Cardiac fibroblast (primary cell): ENCODE data around the gene ZNF488.

Experiments used
- DNase-seq, 2 donors: peaks; one replicate each; pipeline versions ENCODE4 v3.0.0 to v3.0.0-alpha.2; 2010; ENCODE audit warnings: low read depth in 2 of 2
- H3K4me3 ChIP-seq, 2 donors: replicated peaks in 1 of 2; 1 replicate in 1 of 2; 2 replicates in 1 of 2; pipeline ENCODE4 v1.5.1; 2011; ENCODE audit warnings: low read depth in 2 of 2, low read length in 2 of 2, mild to moderate bottlenecking in 2 of 2, moderate library complexity in 1 of 2
- CTCF ChIP-seq: IDR thresholded peaks from one replicate; pipeline ENCODE4 v1.5.1; 2011; ENCODE audit warnings: low read depth, mild to moderate bottlenecking, low read length, inconsistent platforms

The ZNF488 gene

GRCh38 chr10:47378183-47378510 is 5.9 kb downstream of the ZNF488 start:
- no peak for DNase-seq
- TF ChIP-seq CTCF = no peak
- H3K4me3 ChIP-seq = no peak overlapping the region

GRCh38 chr10:47376522-47377220 is 7.4 kb downstream of the ZNF488 start:
- no peak for DNase-seq
- no peak for TF ChIP-seq CTCF

GRCh38 chr10:47374611-47375536 is 9.2 kb downstream of the ZNF488 start:
- peak; percentile 55 to 65 for DNase-seq
- H3K4me3 ChIP-seq = no peak overlapping the region
- TF ChIP-seq CTCF = no peak

More at GRCh38 chr10:47376522-47377220, 7.4 kb downstream of the ZNF488 start:
- no peak overlapping the region for H3K4me3 ChIP-seq

- H3K4me3 ChIP-seq = no peak overlapping the region
- DNase-seq = no peak
- TF ChIP-seq CTCF = no peak
Observed at GRCh38 chr10:47372726-47373125, 11.4 kb downstream of the ZNF488 start.

GRCh38 chr10:47371629-47372485 is 12.2 kb downstream of the ZNF488 start:
- no peak overlapping the region for H3K4me3 ChIP-seq
- no peak for TF ChIP-seq CTCF
- no peak for DNase-seq

- H3K4me3 ChIP-seq = no peak overlapping the region
- TF ChIP-seq CTCF = no peak
- no peak for DNase-seq
Observed at GRCh38 chr10:47370878-47371277, 13.2 kb downstream of the ZNF488 start.
